ENCODE results near the gene ATP6V0B.
A peak's percentile ranks its signal among the peaks of the same experiment; 100 is the strongest.

Gene ATP6V0B

GRCh38 chr1:43969746-43970466 lies 4.9 kb upstream of the ATP6V0B start, which contains the start of gene DPH2:
Gene DPH2 (plus strand): TSS chr1:43970010. CDS start chr1:43970176, 166 bp downstream.
- peak; percentile 99 for DNase-seq (ENCODE audit: low spot score)

- DNase-seq (ENCODE audit: low spot score) = no peak
These were observed 4.3 kb upstream of the ATP6V0B start for GRCh38 chr1:43970502-43970901.

- no peak for DNase-seq (ENCODE audit: low spot score)
These were observed 3.8 kb upstream of the ATP6V0B start for GRCh38 chr1:43970911-43971310.

GRCh38 chr1:43971336-43971980 lies 3.3 kb upstream of the ATP6V0B start:
- no peak for DNase-seq (ENCODE audit: low spot score)

GRCh38 chr1:43973981-43974442 lies 748 bp upstream of the ATP6V0B start:
- DNase-seq (ENCODE audit: low spot score) = no peak

- DNase-seq (ENCODE audit: low spot score) = peak; percentile 58
These were observed 645 bp downstream of the ATP6V0B start for GRCh38 chr1:43975249-43975961.

GRCh38 chr1:43976045-43976444 lies 1.3 kb downstream of the ATP6V0B start:
- DNase-seq (ENCODE audit: low spot score) = no peak

GRCh38 chr1:43976890-43977289 lies 2.1 kb downstream of the ATP6V0B start:
- no peak for DNase-seq (ENCODE audit: low spot score)

GRCh38 chr1:43977376-43978263 lies 2.9 kb downstream of the ATP6V0B start:
- DNase-seq (ENCODE audit: low spot score) = no peak

GRCh38 chr1:43978264-43978550 lies 3.4 kb downstream of the ATP6V0B start:
- DNase-seq (ENCODE audit: low spot score) = no peak

GRCh38 chr1:43978551-43979260 lies 3.9 kb downstream of the ATP6V0B start, which contains the start of gene B4GALT2:
Gene B4GALT2 (plus strand): TSS chr1:43979210. CDS start chr1:43981161, 1,951 bp downstream.
- DNase-seq (ENCODE audit: low spot score) = peak; percentile 91

GRCh38 chr1:43979261-43979527 lies 4.4 kb downstream of the ATP6V0B start:
- DNase-seq (ENCODE audit: low spot score) = no peak

- peak; percentile 75 for DNase-seq (ENCODE audit: low spot score)
These were observed 4.9 kb downstream of the ATP6V0B start for GRCh38 chr1:43979528-43980254.

GRCh38 chr1:43980255-43981134 lies 5.7 kb downstream of the ATP6V0B start:
- peak; percentile 22 for DNase-seq (ENCODE audit: low spot score)

- DNase-seq (ENCODE audit: low spot score) = no peak
These were observed 6.4 kb downstream of the ATP6V0B start for GRCh38 chr1:43981135-43981491.

GRCh38 chr1:43981636-43982035 lies 6.9 kb downstream of the ATP6V0B start:
- no peak for DNase-seq (ENCODE audit: low spot score)

- DNase-seq (ENCODE audit: low spot score) = no peak
These were observed 7.5 kb downstream of the ATP6V0B start for GRCh38 chr1:43982241-43982640.

GRCh38 chr1:43982808-43983207 lies 8.0 kb downstream of the ATP6V0B start:
- no peak for DNase-seq (ENCODE audit: low spot score)

GRCh38 chr1:43983253-43983899 lies 8.6 kb downstream of the ATP6V0B start:
- DNase-seq (ENCODE audit: low spot score) = no peak
